ENCODE results near the gene LLCFC1.

Gene LLCFC1

GRCh38 chr7:142901426-142902259, 37.6 kb upstream of the LLCFC1 start:
- DNase-seq (ENCODE audit: low read depth): no peak
- no peak overlapping the region for H3K4me3 ChIP-seq (ENCODE audit: low read depth, low read length)
- no peak for TF ChIP-seq CTCF (IDR thresholded peaks at IDR 0.05; ENCODE audit: control insufficient read depth, extremely low read depth, insufficient read depth)

GRCh38 chr7:142904128-142904527, 35.2 kb upstream of the LLCFC1 start:
- no peak overlapping the region for H3K4me3 ChIP-seq (ENCODE audit: low read depth, low read length)
- no peak for TF ChIP-seq CTCF (IDR thresholded peaks at IDR 0.05; ENCODE audit: control insufficient read depth, extremely low read depth, insufficient read depth)
- DNase-seq (ENCODE audit: low read depth): no peak

GRCh38 chr7:142905759-142906158, 33.5 kb upstream of the LLCFC1 start:
- no peak for TF ChIP-seq CTCF (IDR thresholded peaks at IDR 0.05; ENCODE audit: control insufficient read depth, extremely low read depth, insufficient read depth)
- H3K4me3 ChIP-seq (ENCODE audit: low read depth, low read length): no peak overlapping the region
- DNase-seq (ENCODE audit: low read depth): no peak

GRCh38 chr7:142906643-142907042, 32.6 kb upstream of the LLCFC1 start:
- no peak overlapping the region for H3K4me3 ChIP-seq (ENCODE audit: low read depth, low read length)
- DNase-seq (ENCODE audit: low read depth): no peak
- no peak for TF ChIP-seq CTCF (IDR thresholded peaks at IDR 0.05; ENCODE audit: control insufficient read depth, extremely low read depth, insufficient read depth)

GRCh38 chr7:142908290-142908689, 31.0 kb upstream of the LLCFC1 start:
- no peak overlapping the region for H3K4me3 ChIP-seq (ENCODE audit: low read depth, low read length)
- TF ChIP-seq CTCF (IDR thresholded peaks at IDR 0.05; ENCODE audit: control insufficient read depth, extremely low read depth, insufficient read depth): no peak
- no peak for DNase-seq (ENCODE audit: low read depth)

- H3K4me3 ChIP-seq (ENCODE audit: low read depth, low read length): no peak overlapping the region
- DNase-seq (ENCODE audit: low read depth): no peak
Measured at GRCh38 chr7:142908921-142909890, 30.1 kb upstream of the LLCFC1 start.

More at GRCh38 chr7:142908921-142909890, 30.1 kb upstream of the LLCFC1 start:
- peak; percentile 76 for TF ChIP-seq CTCF (IDR thresholded peaks at IDR 0.05; ENCODE audit: control insufficient read depth, extremely low read depth, insufficient read depth)

Data from LNCaP clone FGC (cell line).